Renal pelvis (tissue), 4 donors: Measurements from ENCODE around the gene CEP19. TPM values are rescaled to one million over a fixed set of nuclear protein-coding genes. Genes with fewer than 3 reads are reported as not detected.
"Not testable (repeated sequence)": the region's sequence is repeated elsewhere in the genome, so short reads cannot be mapped to it uniquely, and the experiment has no call there.

Experiments
- DNase-seq: peaks from one replicate; pipeline ENCODE4 v3.0.0-alpha.2; 2013
- polyA plus RNA-seq, 3 donors: library from polyadenylated mRNA; unstranded; fragments of 120-200 nt; gene quantifications; one replicate each; pipeline ENCODE4 v1.2.1, GENCODE V29; 2013; ENCODE audit not compliant: insufficient read length in 3 of 3

CEP19 gene
- polyA plus RNA-seq, 3 donors, result 4.3 to 5.8 (median 5.6) TPM

GRCh38 chr3:196717162-196717561 lies 5.1 kb upstream of the CEP19 start:
- not testable (repeated sequence) for DNase-seq

GRCh38 chr3:196712514-196713413 lies 714 bp upstream of the CEP19 start:
- peak; percentile 69 for DNase-seq

GRCh38 chr3:196708467-196708866 lies 3.6 kb downstream of the CEP19 start:
- DNase-seq, result no peak

- no peak for DNase-seq
Measured at GRCh38 chr3:196707566-196707965, 4.5 kb downstream of the CEP19 start.

- DNase-seq, result no peak
Measured at GRCh38 chr3:196706731-196707130, 5.3 kb downstream of the CEP19 start.

- no peak for DNase-seq
Measured at GRCh38 chr3:196706327-196706726, 5.7 kb downstream of the CEP19 start.

GRCh38 chr3:196700801-196701200 lies 11.2 kb downstream of the CEP19 start:
- no peak for DNase-seq

- no peak for DNase-seq
Measured at GRCh38 chr3:196699749-196700148, 12.3 kb downstream of the CEP19 start.

- DNase-seq, result no peak
Measured at GRCh38 chr3:196697270-196697669, 14.8 kb downstream of the CEP19 start.

- DNase-seq, result no peak
Measured at GRCh38 chr3:196695849-196696226, 16.2 kb downstream of the CEP19 start.

- DNase-seq, result no peak
Measured at GRCh38 chr3:196694941-196695848, 16.9 kb downstream of the CEP19 start.

- DNase-seq, result no peak
Measured at GRCh38 chr3:196694202-196694638, 17.8 kb downstream of the CEP19 start.

GRCh38 chr3:196691386-196691785 lies 20.7 kb downstream of the CEP19 start:
- no peak for DNase-seq

GRCh38 chr3:196689941-196690660 lies 21.9 kb downstream of the CEP19 start:
- no peak for DNase-seq

- no peak for DNase-seq
Measured at GRCh38 chr3:196688349-196688748, 23.7 kb downstream of the CEP19 start.

GRCh38 chr3:196686436-196686835 lies 25.6 kb downstream of the CEP19 start:
- DNase-seq, result no peak

- DNase-seq, result peak; percentile 62
Measured at GRCh38 chr3:196684548-196685407, 27.3 kb downstream of the CEP19 start.

GRCh38 chr3:196677931-196678330 lies 34.1 kb downstream of the CEP19 start:
- DNase-seq, result no peak

- no peak for DNase-seq
Measured at GRCh38 chr3:196677353-196677752, 34.7 kb downstream of the CEP19 start.

GRCh38 chr3:196673632-196674031 lies 38.4 kb downstream of the CEP19 start:
- DNase-seq, result no peak

- DNase-seq, result no peak
Measured at GRCh38 chr3:196670339-196670738, 41.7 kb downstream of the CEP19 start.
